GM19467 (cell line): Measurements from ENCODE around the gene WDR90.
"Not testable (repeated sequence)": the region's sequence is repeated elsewhere in the genome, so short reads cannot be mapped to it uniquely, and the experiment has no call there.

Source experiments
- ATAC-seq: cut with Tn5 transposase; IDR thresholded peaks from one replicate; pipeline ENCODE4 v1.9.1; 2021; ENCODE audit warnings: mild to moderate bottlenecking, moderate library complexity; ENCODE audit not compliant: unreplicated experiment

WDR90 gene

GRCh38 chr16:704552-705380 lies 55.6 kb downstream of the WDR90 start:
- no peak for ATAC-seq

DNA sequence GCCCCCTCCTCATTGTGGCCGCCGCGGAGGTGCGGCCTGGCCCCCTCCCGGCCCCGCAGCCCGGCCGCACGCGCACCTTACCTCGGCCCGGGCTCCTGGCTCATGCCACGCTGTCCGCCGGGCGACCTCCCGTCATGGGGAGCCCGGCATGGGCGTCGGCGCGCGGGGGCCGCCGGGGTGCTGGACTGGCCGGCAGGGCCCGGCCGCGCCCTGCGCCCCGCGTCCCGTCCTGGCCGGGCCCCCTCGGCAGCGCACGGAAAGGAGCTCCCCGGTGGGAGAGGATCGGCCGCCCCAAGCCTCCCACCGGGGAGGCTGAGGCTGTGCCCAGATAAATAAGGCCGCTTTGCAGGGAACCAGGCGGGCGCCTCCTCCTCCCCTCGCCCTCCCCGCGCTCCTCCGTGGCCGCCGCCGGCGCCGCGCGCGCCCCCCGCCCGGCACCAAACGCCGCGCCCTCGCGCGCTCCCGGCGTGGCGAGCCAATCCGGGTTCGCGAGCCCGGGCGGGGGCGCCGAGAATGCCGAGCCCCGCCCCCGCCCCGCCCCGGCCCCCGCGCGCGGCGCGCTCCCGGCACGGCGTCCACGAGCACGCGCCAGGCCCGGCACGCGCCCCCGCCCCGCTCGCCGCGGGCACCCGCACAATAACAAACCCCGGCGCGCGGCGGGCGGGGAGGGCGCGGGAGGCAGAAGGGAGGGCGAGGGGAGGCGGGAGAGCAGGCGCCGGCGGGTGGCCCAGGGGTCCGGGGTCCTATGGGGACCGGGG lies 56.4 kb downstream of the WDR90 start, which contains the start of gene FBXL16:
Gene FBXL16, minus strand, starts transcription at position 371 of the 758 bp plus-strand sequence. CDS start 8,396 bp downstream, outside the sequence.
- no peak for ATAC-seq

- no peak for ATAC-seq
Observed at GRCh38 chr16:706189-707061, 57.3 kb downstream of the WDR90 start.

GRCh38 chr16:707062-707538 lies 57.9 kb downstream of the WDR90 start:
- no peak for ATAC-seq

- no peak for ATAC-seq
Observed at GRCh38 chr16:708019-708418, 58.9 kb downstream of the WDR90 start.

- no peak for ATAC-seq
Observed at GRCh38 chr16:708959-709358, 59.8 kb downstream of the WDR90 start.

GRCh38 chr16:709566-710499 lies 60.7 kb downstream of the WDR90 start:
- ATAC-seq, result no peak

GRCh38 chr16:710500-711075 lies 61.4 kb downstream of the WDR90 start:
- ATAC-seq, result no peak

DNA sequence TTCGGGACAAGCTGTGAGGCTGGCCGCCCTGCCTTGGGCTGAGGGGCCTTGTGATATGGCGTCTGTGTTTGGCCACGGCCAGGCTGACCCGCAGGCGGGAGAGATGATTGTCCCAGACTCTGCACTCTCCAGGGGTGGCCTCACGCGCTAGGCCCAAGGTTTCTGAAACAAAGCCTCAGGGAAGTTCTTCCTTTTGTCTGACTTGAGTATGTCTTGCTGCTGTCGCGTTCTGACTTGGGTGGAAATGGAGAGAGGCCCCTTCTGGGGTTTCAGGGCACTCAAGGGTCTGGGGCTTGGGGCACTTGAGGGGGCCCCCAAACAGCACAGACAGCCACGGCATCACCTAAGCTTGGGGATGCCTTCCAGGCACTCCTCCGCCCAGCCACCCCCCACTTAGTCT lies 61.9 kb downstream of the WDR90 start:
- no peak for ATAC-seq

DNA sequence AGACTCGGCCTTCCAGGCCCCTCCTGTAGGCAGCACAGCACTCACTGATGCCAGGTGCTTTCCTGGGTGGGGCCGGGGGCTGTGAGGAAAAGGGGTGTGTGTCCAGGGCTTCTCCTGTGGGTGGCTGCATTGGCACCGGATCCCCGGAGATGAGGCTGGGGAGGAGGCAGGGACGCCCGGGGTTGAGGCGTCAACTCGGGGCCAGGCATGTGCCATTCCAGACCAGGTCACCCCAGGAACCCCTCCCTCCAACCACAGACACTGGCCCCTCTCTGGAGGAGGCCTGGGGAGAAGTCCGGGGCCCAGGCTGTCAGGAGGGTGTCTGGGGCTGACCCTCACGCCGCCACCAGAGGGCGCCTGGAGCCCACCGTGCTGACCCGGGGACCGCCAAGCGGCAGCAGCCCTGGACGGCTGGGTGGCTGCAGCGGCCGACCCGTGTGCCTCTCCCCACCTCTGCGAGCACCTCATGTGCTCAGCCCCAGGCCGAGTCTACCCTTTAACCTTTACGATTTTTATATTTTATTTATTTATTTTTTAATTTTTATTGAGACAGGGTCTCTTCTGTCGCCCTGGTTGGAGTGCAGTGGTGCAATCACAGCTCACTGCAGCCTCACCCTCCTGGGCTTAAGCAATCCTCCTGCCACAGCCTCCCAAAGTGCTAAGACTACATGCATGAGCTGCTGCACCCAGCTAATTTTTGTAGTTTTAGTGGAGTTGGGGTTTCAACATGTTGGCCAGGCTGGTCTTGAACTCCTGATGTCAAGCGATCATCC lies 62.6 kb downstream of the WDR90 start:
- ATAC-seq, result no peak

GRCh38 chr16:712740-713250 lies 63.6 kb downstream of the WDR90 start:
- not testable (repeated sequence) for ATAC-seq

- no peak for ATAC-seq
Observed at GRCh38 chr16:714079-714478, 64.9 kb downstream of the WDR90 start.

DNA sequence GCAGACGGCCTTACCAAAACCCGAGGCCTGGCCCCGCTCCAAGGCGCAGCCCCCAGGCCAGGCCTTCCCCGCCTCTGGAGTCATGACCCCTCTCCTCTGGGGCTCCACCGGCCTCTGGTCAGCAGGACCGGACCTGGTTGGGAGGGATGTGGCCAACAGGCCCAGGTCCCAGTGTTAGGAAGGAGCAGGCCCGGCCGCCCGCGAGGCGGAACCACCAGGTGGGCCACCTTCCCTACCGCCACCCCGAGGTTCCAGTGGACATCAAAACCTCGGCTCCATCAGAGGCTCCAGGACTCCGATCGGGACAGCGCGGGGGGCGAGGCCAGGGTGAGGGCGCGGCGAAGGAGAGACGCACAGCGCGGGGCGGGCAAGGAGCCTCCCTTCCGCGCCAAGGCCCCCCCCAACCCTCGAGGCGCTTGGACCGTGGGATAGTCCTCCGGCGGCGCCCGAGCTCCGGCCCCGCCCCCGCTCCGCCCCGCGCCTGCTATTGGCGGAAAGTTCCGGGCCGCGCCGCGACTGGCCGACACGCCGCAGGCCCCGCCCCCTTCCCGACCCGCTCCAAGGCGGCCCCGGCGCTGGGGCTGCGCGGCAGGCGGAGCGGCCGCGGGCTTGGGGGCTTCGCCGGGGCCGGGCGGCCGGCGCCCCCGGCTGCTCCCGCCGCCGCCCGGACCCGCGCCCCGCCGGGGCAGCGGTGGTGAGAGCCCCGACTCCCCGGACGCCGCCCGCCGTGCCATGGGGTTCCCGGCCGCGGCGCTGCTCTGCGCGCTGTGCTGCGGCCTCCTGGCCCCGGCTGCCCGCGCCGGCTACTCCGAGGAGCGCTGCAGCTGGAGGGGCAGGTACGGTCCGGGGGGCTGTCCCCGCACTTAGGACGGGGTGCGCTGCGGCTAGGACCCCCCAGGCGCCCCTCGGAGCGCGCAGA lies 65.7 kb downstream of the WDR90 start, which contains the start of gene METRN:
Gene METRN, plus strand, starts transcription at position 561 of the 919 bp plus-strand sequence. Its CDS starts 172 bp downstream, at position 733.
- no peak for ATAC-seq

- ATAC-seq, result no peak
Observed at GRCh38 chr16:715477-716199, 66.5 kb downstream of the WDR90 start.

GRCh38 chr16:716200-716568 lies 67.0 kb downstream of the WDR90 start:
- ATAC-seq, result no peak

DNA sequence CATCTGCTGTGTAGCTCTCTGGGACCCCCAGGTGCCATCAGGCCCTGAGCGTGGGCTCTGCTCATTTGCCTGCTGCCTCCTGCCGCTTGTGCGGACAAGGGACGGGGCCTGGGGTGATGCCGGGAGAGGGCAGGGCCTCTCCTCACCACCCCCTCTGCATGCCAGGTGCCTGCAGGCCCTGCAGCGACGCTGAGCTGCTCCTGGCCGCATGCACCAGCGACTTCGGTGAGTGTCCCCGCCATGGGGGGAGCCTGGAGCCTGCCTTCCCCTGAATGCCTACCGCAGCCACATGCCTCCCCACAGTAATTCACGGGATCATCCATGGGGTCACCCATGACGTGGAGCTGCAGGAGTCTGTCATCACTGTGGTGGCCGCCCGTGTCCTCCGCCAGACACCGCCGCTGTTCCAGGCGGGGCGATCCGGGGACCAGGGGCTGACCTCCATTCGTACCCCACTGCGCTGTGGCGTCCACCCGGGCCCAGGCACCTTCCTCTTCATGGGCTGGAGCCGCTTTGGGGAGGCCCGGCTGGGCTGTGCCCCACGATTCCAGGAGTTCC lies 67.7 kb downstream of the WDR90 start:
- no peak for ATAC-seq
